Kidney (tissue), 14 donors: ENCODE results near the gene KRTAP12-1. TPM values are rescaled to one million over a fixed set of nuclear protein-coding genes. Genes with fewer than 3 reads are reported as not detected.
"Not testable (repeated sequence)": the region's sequence is repeated elsewhere in the genome, so short reads cannot be mapped to it uniquely, and the experiment has no call there.

ENCODE experiments used
- DNase-seq, 5 donors: peaks; one replicate each; pipeline ENCODE4 v3.0.0-alpha.2; 2013 to 2020
- FAIRE-seq: peaks from 2 replicates; lab custom pipeline; 2012; peaks lifted over from hg19 to GRCh38; lab: Jason Lieb, UNC
- H3K27ac ChIP-seq, 2 donors: one replicate each; pipeline ENCODE4 v1.7.0; 2013; ENCODE audit warnings: low read depth in 2 of 2, low read length in 2 of 2, inconsistent platforms in 1 of 2
- H3K27me3 ChIP-seq: one replicate; pipeline ENCODE4 v1.7.1; 2013; ENCODE audit warnings: low read length, inconsistent platforms; ENCODE audit not compliant: control insufficient read depth, insufficient read depth
- H3K36me3 ChIP-seq, 3 donors: one replicate each; pipeline versions ENCODE4 v1.7.0 to v1.7.1; 2013; ENCODE audit warnings: low read length in 3 of 3, control low read depth in 1 of 3, inconsistent platforms in 1 of 3; ENCODE audit not compliant: insufficient read depth in 3 of 3, control insufficient read depth in 2 of 3
- H3K4me1 ChIP-seq, 3 donors: one replicate each; pipeline versions ENCODE4 v1.7.0 to v1.7.1; 2013; ENCODE audit warnings: low read length in 3 of 3, inconsistent platforms in 1 of 3, low read depth in 1 of 3; ENCODE audit not compliant: control insufficient read depth in 2 of 3, insufficient read depth in 2 of 3
- H3K4me3 ChIP-seq, 3 donors: one replicate each; pipeline versions ENCODE4 v1.7.0 to v1.8.1; 2013; ENCODE audit warnings: low read length in 3 of 3, control low read depth in 1 of 3, inconsistent platforms in 1 of 3
- H3K9ac ChIP-seq, 3 donors: one replicate each; pipeline versions ENCODE4 v1.7.0 to v1.7.1; 2013; ENCODE audit warnings: low read length in 3 of 3, control low read depth in 1 of 3, inconsistent platforms in 1 of 3
- H3K9me3 ChIP-seq, 3 donors: one replicate each; pipeline versions ENCODE4 v1.7.0 to v1.7.1; 2013; ENCODE audit warnings: low read length in 3 of 3, control low read depth in 1 of 3, inconsistent platforms in 1 of 3; ENCODE audit not compliant: control insufficient read depth in 2 of 3, insufficient read depth in 1 of 3
- intact Hi-C: fragments of 100-400 bp; cut with DNase I; formaldehyde crosslinking; loops from one replicate; pipeline ENCODE4 v1.11.1; 2022
- polyA plus RNA-seq: library from polyadenylated mRNA; stranded (reverse); fragments of 350-450 nt; fragmentation: Illumina TruSeq; extraction: RNeasy Lipid Tissue Mini Kit (QIAGEN cat#74804); gene quantifications from one replicate; pipeline ENCODE4 v1.2.3, GENCODE V29; 2014; ENCODE audit warnings: low read depth, low replicate concordance; ENCODE audit not compliant: insufficient read depth
- total RNA-seq: library from RNA; stranded (reverse); fragmentation: NEBNext Ultra II Directional; extraction: Animal tissue kit (Norgen Biotek cat#: 25700); gene quantifications from one replicate; pipeline ENCODE4 v1.2.1, GENCODE V29; 2021
- TF ChIP-seq, protein P1 (sequence below): IDR thresholded peaks from 3 replicates; pipeline ENCODE4 v1.5.1; 2012; ENCODE audit warnings: mild to moderate bottlenecking, moderate library complexity, borderline replicate concordance; ENCODE audit not compliant: insufficient read depth; ENCODE audit errors: extremely low read depth
- donor health status: control.
- donor health status: control.
- donor health status: control.
- donor health status: control.
- donor health status: control.
- donor health status: DM: yes; HTN: yes; CAD: no.
- donor health status: Normal renal cell carcinoma (clear cell type).

The KRTAP12-1 gene
- total and polyA plus RNA-seq, 2 donors from 2014 or later, result not detected

DNA sequence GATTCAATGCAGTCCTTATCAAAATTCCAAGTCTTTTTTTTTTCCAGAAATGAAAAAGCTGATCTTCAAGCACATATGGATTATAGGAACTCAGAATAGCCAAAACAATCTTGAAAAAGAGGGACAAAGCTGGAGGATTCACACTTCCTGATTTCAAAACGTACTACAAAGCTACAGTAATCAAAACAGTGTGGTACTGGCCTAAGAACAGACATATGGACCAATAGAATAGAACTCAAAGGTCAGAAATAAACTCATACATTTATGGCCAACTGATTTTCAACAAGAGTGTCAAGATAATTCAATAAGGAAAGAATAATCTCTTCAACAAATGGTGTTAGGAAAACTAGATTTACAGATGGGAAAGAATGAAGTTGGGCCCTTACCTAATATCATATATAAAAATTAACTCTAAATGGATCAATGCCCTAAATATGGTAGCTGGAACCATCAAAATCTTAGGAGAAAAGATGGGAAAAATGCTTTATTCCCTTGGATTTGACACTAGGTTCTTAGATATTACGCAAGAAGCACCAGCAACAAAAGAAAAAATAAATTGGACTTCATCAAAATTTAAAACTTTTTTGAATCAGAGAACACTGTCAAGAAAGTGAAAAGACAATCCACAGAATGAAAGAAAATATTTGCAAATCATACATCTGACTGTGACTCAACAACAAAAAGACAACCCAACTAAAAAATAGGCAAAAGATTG is 11.0 kb upstream of the KRTAP12-1 start:
- peaks cover 0 to 10% (median 8%) of the 10 kb centered on the region in 3 donors for H3K9me3 ChIP-seq
- TF ChIP-seq, protein P1, sequence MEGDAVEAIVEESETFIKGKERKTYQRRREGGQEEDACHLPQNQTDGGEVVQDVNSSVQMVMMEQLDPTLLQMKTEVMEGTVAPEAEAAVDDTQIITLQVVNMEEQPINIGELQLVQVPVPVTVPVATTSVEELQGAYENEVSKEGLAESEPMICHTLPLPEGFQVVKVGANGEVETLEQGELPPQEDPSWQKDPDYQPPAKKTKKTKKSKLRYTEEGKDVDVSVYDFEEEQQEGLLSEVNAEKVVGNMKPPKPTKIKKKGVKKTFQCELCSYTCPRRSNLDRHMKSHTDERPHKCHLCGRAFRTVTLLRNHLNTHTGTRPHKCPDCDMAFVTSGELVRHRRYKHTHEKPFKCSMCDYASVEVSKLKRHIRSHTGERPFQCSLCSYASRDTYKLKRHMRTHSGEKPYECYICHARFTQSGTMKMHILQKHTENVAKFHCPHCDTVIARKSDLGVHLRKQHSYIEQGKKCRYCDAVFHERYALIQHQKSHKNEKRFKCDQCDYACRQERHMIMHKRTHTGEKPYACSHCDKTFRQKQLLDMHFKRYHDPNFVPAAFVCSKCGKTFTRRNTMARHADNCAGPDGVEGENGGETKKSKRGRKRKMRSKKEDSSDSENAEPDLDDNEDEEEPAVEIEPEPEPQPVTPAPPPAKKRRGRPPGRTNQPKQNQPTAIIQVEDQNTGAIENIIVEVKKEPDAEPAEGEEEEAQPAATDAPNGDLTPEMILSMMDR, result no peak
- no peak overlapping the region for H3K9ac ChIP-seq
- intact Hi-C loops, result no loop called here
- FAIRE-seq (no peak), DNase-seq (no peak)
- no peak overlapping the region for H3K27ac ChIP-seq
- H3K36me3 ChIP-seq, result no peaks in the 10 kb centered on the region
- no peaks in the 10 kb centered on the region for H3K4me1 ChIP-seq
- no peak overlapping the region for H3K4me3 ChIP-seq
- H3K27me3 ChIP-seq, result no peaks in the 10 kb centered on the region

DNA sequence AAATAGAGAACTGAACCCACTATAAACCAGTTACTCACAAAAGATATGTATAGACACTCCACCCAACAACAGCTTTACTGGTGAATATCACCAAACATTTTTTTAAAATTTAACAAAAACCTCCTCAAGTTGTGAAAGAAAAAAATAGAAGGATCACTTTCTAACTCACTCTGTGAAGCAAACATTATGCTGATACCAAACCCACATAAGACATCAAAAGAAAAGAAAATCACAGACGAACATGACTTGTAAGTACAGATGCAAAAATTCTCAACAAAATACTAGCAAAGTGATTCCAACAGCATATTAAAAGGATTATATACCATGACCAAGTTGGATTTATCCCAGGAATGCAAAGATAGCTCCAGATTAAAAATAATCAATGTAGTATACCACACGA is 9.7 kb upstream of the KRTAP12-1 start:
- Histone ChIP-seq H3K27me3 (no peaks in the 10 kb centered on the region), H3K36me3 (no peaks in the 10 kb centered on the region), H3K9ac (no peak overlapping the region), H3K4me3 (no peak overlapping the region), H3K9me3 (peaks cover 0 to 10% (median 8%) of the 10 kb centered on the region in 3 donors), H3K4me1 (no peaks in the 10 kb centered on the region), H3K27ac (no peak overlapping the region)
- TF ChIP-seq, protein P1, result no peak
- FAIRE-seq (no peak), DNase-seq (no peak)
- intact Hi-C loops, result no loop called here

DNA sequence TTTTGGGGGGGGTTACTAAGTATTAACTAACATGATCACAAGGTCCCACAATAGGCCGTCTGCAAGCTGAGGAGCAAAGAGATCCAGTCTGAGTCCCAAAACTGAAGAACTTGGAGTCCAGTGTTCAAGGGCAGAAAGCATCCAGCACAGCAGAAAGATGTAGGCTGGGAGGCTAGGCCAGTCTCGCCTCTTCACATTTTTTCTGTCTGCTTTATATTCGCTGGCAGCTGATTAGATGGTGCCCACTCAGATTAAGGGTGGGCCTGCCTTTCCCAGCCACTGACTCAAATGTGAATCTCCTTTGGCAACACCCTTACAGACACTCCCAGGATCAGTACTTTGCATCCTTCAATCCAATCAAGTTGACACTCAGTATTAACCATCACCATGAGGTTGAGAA is 7.8 kb upstream of the KRTAP12-1 start:
- H3K4me3 ChIP-seq, H3K9me3 ChIP-seq, H3K27ac ChIP-seq, H3K4me1 ChIP-seq, H3K36me3 ChIP-seq, H3K27me3 ChIP-seq, intact Hi-C loops, DNase-seq, H3K9ac ChIP-seq, FAIRE-seq: not testable (repeated sequence)

DNA sequence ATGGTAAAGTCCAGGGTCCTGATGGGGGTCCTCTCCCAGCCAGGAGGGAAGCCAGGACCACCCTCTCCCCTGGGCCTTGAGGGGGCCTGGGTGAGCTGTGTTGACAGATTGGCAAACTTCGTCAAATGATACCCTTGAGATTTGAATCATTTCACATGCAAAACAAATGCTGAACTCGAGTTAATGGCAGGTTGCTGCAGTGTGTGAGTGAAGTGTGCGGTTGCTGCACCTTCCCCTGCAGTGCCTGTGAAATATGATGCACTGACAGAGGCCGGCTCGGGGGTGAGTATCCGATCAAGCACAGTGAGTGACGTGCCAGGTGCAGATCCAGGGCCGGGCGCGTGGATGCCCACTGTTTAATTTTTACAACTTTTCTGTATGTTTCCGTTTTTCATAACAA is 5.7 kb upstream of the KRTAP12-1 start:
- Histone ChIP-seq H3K4me3 (no peak overlapping the region), H3K4me1 (no peaks in the 10 kb centered on the region), H3K27ac (no peak overlapping the region), H3K9ac (no peak overlapping the region), H3K27me3 (no peaks in the 10 kb centered on the region), H3K9me3 (peaks cover 0 to 5% (median under 1%) of the 10 kb centered on the region in 3 donors), H3K36me3 (no peaks in the 10 kb centered on the region)
- DNase-seq, result peak in 4 of 5 donors; percentile 26 to 53 (median 44)
- FAIRE-seq, result no peak
- intact Hi-C loops, result no loop called here
- TF ChIP-seq, protein P1, result no peak
